HCT116 (cell line): ENCODE data around the gene ATG4C. TPM values are rescaled to one million over a fixed set of nuclear protein-coding genes. Genes with fewer than 3 reads are reported as not detected.

Experiments
- ATAC-seq: fragments of 200-7000 bp; cut with Tn5 transposase; 2 replicates; pipeline ENCODE4 v1.9.1; 2020; ENCODE audit warnings: mild to moderate bottlenecking, moderate library complexity
- BruUV-seq: library from RNA; stranded (reverse); fragments of 400-500 nt; replicated peaks from 2 replicates; lab custom pipeline; 2021; lab: Mats Ljungman, UMichigan
- CTCF ChIA-PET: fragments of 300-600 bp; sonication (Branson Sonifier 250); formaldehyde crosslinking; loops from one replicate; lab custom pipeline; 2021; ENCODE audit warnings: antibody characterized with exemption; lab: Charles Lee
- POLR2A ChIA-PET: fragments of 300-600, 350-600 bp; sonication (Branson Sonifier 250); formaldehyde crosslinking; loops from one replicate; lab custom pipeline; 2021; ENCODE audit warnings: antibody characterized with exemption; lab: Charles Lee
- RAD21 ChIA-PET, 2 experiments: fragments of 300-600 bp; sonication (Branson Sonifier 250); formaldehyde crosslinking; loops; one replicate each; lab custom pipeline; 2023; ENCODE audit warnings: low total read pairs in 2 of 2; ENCODE audit not compliant: uncharacterized antibody in 2 of 2, unreplicated experiment in 2 of 2, low non-redundant PET in 1 of 2; lab: Charles Lee
- DNase-seq: peaks from one replicate; pipeline ENCODE4 v3.0.0-alpha.2; 2010; ENCODE audit warnings: low read depth, low spot score
- H2AFZ ChIP-seq: fragments of 200-600 bp; shearing (Covaris generic), sonication (generic); 2 replicates; pipeline ENCODE4 v1.6.1; 2017; ENCODE audit warnings: low read depth, mixed run types, mixed read lengths, antibody characterized with exemption, low read length; ENCODE audit not compliant: poor library complexity, severe bottlenecking
- H3K27ac ChIP-seq: 2 replicates; pipeline ENCODE4 v1.5.1; 2012; ENCODE audit warnings: low read depth, low read length
- H3K27me3 ChIP-seq: fragments of 200-600 bp; sonication (generic); 2 replicates; pipeline ENCODE4 v1.6.1; 2016; ENCODE audit warnings: mixed run types, low read length, mixed read lengths; ENCODE audit not compliant: insufficient read depth
- H3K36me3 ChIP-seq, 2 experiments: fragments of 200-500 bp in 1 of 2; fragments of 200-600 bp in 1 of 2; sonication (Bioruptor generic) in 1 of 2; sonication (generic) in 1 of 2; 2 replicates each; pipeline versions ENCODE4 v1.5.1 to v1.6.1; 2014 to 2016; ENCODE audit warnings: low read length in 2 of 2, inconsistent platforms in 1 of 2, mixed read lengths in 1 of 2, mixed run types in 1 of 2; ENCODE audit not compliant: insufficient read depth in 2 of 2, control insufficient read depth in 1 of 2
- H3K4me1 ChIP-seq, 2 experiments: fragments of 200-600 bp in 1 of 2; sonication (generic) in 1 of 2; 2 replicates each; pipeline versions ENCODE4 v1.5.1 to v1.6.1; 2012 to 2017; ENCODE audit warnings: low read length in 2 of 2, inconsistent platforms in 1 of 2, mild to moderate bottlenecking in 1 of 2, mixed read lengths in 1 of 2, mixed run types in 1 of 2, moderate library complexity in 1 of 2; ENCODE audit not compliant: insufficient read depth in 2 of 2, control insufficient read depth in 1 of 2
- H3K4me2 ChIP-seq: fragments of 200-600 bp; sonication (generic); 2 replicates; pipeline ENCODE4 v1.6.1; 2017; ENCODE audit warnings: mixed run types, low read length, mixed read lengths
- H3K4me3 ChIP-seq, 2 experiments: fragments of 200-600 bp in 1 of 2; sonication (generic) in 1 of 2; replicated peaks in 1 of 2; 2 replicates each; pipeline ENCODE4 v1.5.1; 2011 to 2016; ENCODE audit warnings: low read length in 2 of 2, control low read depth in 1 of 2, low read depth in 1 of 2, mild to moderate bottlenecking in 1 of 2, mixed read lengths in 1 of 2, mixed run types in 1 of 2
- H3K79me2 ChIP-seq: fragments of 200-600 bp; sonication (generic); 2 replicates; pipeline ENCODE4 v1.6.1; 2017; ENCODE audit warnings: mild to moderate bottlenecking, mixed run types, low read length, moderate library complexity, mixed read lengths; ENCODE audit not compliant: insufficient read depth
- H3K9ac ChIP-seq: fragments of 200-600 bp; sonication (generic); 2 replicates; pipeline ENCODE4 v1.6.1; 2016; ENCODE audit warnings: low read length, mixed read lengths
- H3K9me2 ChIP-seq: fragments of 200-600 bp; sonication (generic), shearing (Covaris generic); 2 replicates; pipeline ENCODE4 v1.6.1; 2017; ENCODE audit warnings: mixed run types, mild to moderate bottlenecking, moderate library complexity; ENCODE audit not compliant: insufficient read depth
- H3K9me3 ChIP-seq, 2 experiments: fragments of 200-500 bp in 1 of 2; fragments of 200-600 bp in 1 of 2; sonication (Bioruptor generic) in 1 of 2; sonication (generic) in 1 of 2; 2 replicates each; pipeline ENCODE4 v1.6.1; 2014 to 2017; ENCODE audit warnings: low read length in 2 of 2, mixed read lengths in 2 of 2, inconsistent platforms in 1 of 2, low read depth in 1 of 2, mild to moderate bottlenecking in 1 of 2, mixed run types in 1 of 2, moderate library complexity in 1 of 2; ENCODE audit not compliant: control insufficient read depth in 1 of 2, insufficient read depth in 1 of 2
- H4K20me1 ChIP-seq: fragments of 200-600 bp; sonication (generic), shearing (Covaris generic); 2 replicates; pipeline ENCODE4 v1.6.1; 2017; ENCODE audit warnings: mixed run types, mild to moderate bottlenecking, moderate library complexity; ENCODE audit not compliant: insufficient read depth
- ELF1 ChIP-seq: IDR thresholded peaks from 2 replicates; pipeline ENCODE4 v1.6.1; 2012; ENCODE audit warnings: low read depth, borderline replicate concordance
- EZH2phosphoT487 ChIP-seq: fragments of 200-600 bp; IDR thresholded peaks from 2 replicates; pipeline ENCODE4 v1.6.1; 2018; ENCODE audit warnings: antibody characterized with exemption, borderline replicate concordance
- POLR2AphosphoS5 ChIP-seq: IDR thresholded peaks from 2 replicates; pipeline ENCODE4 v1.6.1; 2011; ENCODE audit warnings: mild to moderate bottlenecking, low read depth, low read length, moderate library complexity
- SP1 ChIP-seq: IDR thresholded peaks from 2 replicates; pipeline ENCODE4 v1.6.1; 2012; ENCODE audit warnings: low read depth
- ZFX ChIP-seq: fragments of 450-650 bp; IDR thresholded peaks from 2 replicates; pipeline ENCODE4 v1.6.1; 2017
- ZNF274 ChIP-seq: fragments of 200-500 bp; sonication (Bioruptor generic); IDR thresholded peaks from 2 replicates; pipeline ENCODE4 v1.6.1; 2014; ENCODE audit warnings: mild to moderate bottlenecking, low read depth, low read length, inconsistent platforms
- intact Hi-C: fragments of 100-400 bp; cut with micrococcal nuclease; formaldehyde crosslinking; loops from 2 replicates; pipeline ENCODE4 v1.10.0; 2022
- total RNA-seq: library from RNA; stranded (reverse); gene quantifications from one replicate; pipeline ENCODE4 v1.2.1, GENCODE V29; 2021; ENCODE audit not compliant: unreplicated experiment
- TF ChIP-seq, protein P1 (sequence below), 3 experiments: fragments of 200-600 bp in 1 of 3; sonication (generic) in 1 of 3; IDR thresholded peaks in 2 of 3; conservative IDR thresholded peaks in 1 of 3; 2 replicates each; pipeline ENCODE4 v1.5.1; 2012 to 2017; ENCODE audit warnings: low read depth in 2 of 3, low read length in 2 of 3, antibody characterized with exemption in 1 of 3, borderline replicate concordance in 1 of 3, control low read depth in 1 of 3, mild to moderate bottlenecking in 1 of 3, mixed read lengths in 1 of 3, mixed run types in 1 of 3, moderate library complexity in 1 of 3; ENCODE audit not compliant: insufficient read depth in 1 of 3

Gene ATG4C
- total RNA-seq, 1 experiment from 2014 or later = 11.8 TPM

DNA sequence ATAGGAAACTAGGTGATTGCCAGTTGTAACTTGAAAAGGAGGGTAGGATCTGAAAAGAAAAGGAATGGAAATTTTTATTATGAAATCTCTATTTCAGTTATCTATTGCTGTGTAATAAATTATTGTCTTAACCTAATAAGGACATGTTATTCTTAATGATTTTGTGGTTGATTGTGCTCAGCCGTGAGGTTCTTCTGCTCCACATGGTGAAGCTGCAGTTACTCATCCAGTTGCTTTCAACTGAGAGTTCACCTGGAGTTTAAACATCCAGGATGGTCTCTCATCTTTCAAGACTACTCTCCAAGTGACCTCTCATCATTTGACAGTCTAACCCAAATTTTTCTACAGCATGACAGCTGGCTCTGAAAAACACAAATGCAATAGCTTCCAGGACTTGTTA, 96.0 kb downstream of the ATG4C start:
- ChIA-PET CTCF (no interaction called here), RAD21 (no interaction called here), POLR2A (no interaction called here)

More for the DNA sequence above, 96.0 kb downstream of the ATG4C start:
- H3K9ac ChIP-seq = no peak overlapping the region
- no peak overlapping the region for H3K4me3 ChIP-seq
- DNase-seq (no peak), ATAC-seq (no peak)
- no peaks in the 10 kb centered on the region for H3K9me2 ChIP-seq
- H3K9me3 ChIP-seq = no peaks in the 10 kb centered on the region
- peaks cover 49% of the 10 kb centered on the region for H3K27me3 ChIP-seq
- TF ChIP-seq, protein P1, sequence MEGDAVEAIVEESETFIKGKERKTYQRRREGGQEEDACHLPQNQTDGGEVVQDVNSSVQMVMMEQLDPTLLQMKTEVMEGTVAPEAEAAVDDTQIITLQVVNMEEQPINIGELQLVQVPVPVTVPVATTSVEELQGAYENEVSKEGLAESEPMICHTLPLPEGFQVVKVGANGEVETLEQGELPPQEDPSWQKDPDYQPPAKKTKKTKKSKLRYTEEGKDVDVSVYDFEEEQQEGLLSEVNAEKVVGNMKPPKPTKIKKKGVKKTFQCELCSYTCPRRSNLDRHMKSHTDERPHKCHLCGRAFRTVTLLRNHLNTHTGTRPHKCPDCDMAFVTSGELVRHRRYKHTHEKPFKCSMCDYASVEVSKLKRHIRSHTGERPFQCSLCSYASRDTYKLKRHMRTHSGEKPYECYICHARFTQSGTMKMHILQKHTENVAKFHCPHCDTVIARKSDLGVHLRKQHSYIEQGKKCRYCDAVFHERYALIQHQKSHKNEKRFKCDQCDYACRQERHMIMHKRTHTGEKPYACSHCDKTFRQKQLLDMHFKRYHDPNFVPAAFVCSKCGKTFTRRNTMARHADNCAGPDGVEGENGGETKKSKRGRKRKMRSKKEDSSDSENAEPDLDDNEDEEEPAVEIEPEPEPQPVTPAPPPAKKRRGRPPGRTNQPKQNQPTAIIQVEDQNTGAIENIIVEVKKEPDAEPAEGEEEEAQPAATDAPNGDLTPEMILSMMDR (IDR thresholded peaks at IDR 0.05 in 2 of 3, conservative IDR thresholded peaks at IDR 0.05 in 1 of 3; ENCODE audit: borderline replicate concordance in 1 of 3, insufficient read depth in 1 of 3, low read depth in 2 of 3, low read length in 2 of 3) = no peak
- no peak for TF ChIP-seq SP1
- no peak for TF ChIP-seq ZNF274
- TF ChIP-seq EZH2phosphoT487 = no peak
- no peak for TF ChIP-seq ELF1
- TF ChIP-seq POLR2AphosphoS5 = no peak
- TF ChIP-seq ZFX = no peak
- no peak overlapping the region for H2AFZ ChIP-seq
- no peaks in the 10 kb centered on the region for H3K4me1 ChIP-seq
- H3K36me3 ChIP-seq = no peaks in the 10 kb centered on the region
- no peaks in the 10 kb centered on the region for H4K20me1 ChIP-seq
- no peaks in the 10 kb centered on the region for H3K79me2 ChIP-seq
- no TSS peak for BruUV-seq
- intact Hi-C loops = no loop called here
- no peak overlapping the region for H3K4me2 ChIP-seq
- H3K27ac ChIP-seq = no peak overlapping the region
